ENCODE results near the gene SLC25A41.

GRCh38 chr19:6459262-6460098 lies 25.9 kb upstream of the SLC25A41 start, which contains the start of gene SLC25A23:
- no peak for TF ChIP-seq CTCF (IDR thresholded peaks at IDR 0.05)
- no peak for TF ChIP-seq ZFX (IDR thresholded peaks at IDR 0.05; ENCODE audit: borderline replicate concordance)
